ENCODE measurements around the gene TNP2. TPM values are rescaled to one million over a fixed set of nuclear protein-coding genes. Genes with fewer than 3 reads are reported as not detected.

The TNP2 gene
- polyA plus RNA-seq, 3 donors: not detected

GRCh38 chr16:11263737-11264136 is 5.4 kb downstream of the TNP2 start:
- TF ChIP-seq CTCF (IDR thresholded peaks at IDR 0.05): no peak
- intact Hi-C loops (cut with micrococcal nuclease): no loop called here
- no peak overlapping the region for H3K27ac ChIP-seq (ENCODE audit: low read depth in 1 of 2, low read length in 2 of 2)
- Mint-ChIP-seq H3K27me3 (ENCODE audit: low read depth in 3 of 3) (peaks cover 29 to 51% (median 37%) of the 10 kb centered on the region in 3 donors), H3K27ac (peak overlapping the region in 1 of 7 donors; percentile 1), H3K36me3 (no peaks in the 10 kb centered on the region), H3K4me1 (peaks cover 22% of the 10 kb centered on the region), H3K4me3 (peak overlapping the region in 1 of 2 donors; percentile 1), H3K9me3 (peaks cover 0 to 3% (median 0%) of the 10 kb centered on the region in 7 donors)
- 18% methylated on average over 4 of the region's 4 CpGs for WGBS (ENCODE audit: insufficient coverage)
- H3K27me3 ChIP-seq (ENCODE audit: control insufficient read depth in 2 of 2, insufficient read depth in 2 of 2, low read length in 2 of 2): peaks cover 0 to 9% of the 10 kb centered on the region in 2 donors
- no peaks in the 10 kb centered on the region for H3K79me2 ChIP-seq (ENCODE audit: insufficient read depth, low read length)
- DNase-seq: no peak
- H2AFZ ChIP-seq (ENCODE audit: insufficient read depth, low read depth, low read length, poor library complexity, severe bottlenecking): no peak overlapping the region
- H3K36me3 ChIP-seq (replicated peaks in 1 of 2; ENCODE audit: control insufficient read depth in 1 of 2, insufficient read depth in 2 of 2, low read length in 2 of 2): no peaks in the 10 kb centered on the region
- H3K4me2 ChIP-seq (replicated peaks; ENCODE audit: extremely low read depth, low read length, poor library complexity, severe bottlenecking): no peak overlapping the region
- H3K9me3 ChIP-seq (replicated peaks in 1 of 2; ENCODE audit: control insufficient read depth in 1 of 2, insufficient read depth in 1 of 2, low read length in 2 of 2): no peaks in the 10 kb centered on the region
- H3K9ac ChIP-seq (ENCODE audit: insufficient read depth, low read length, poor library complexity, severe bottlenecking): no peak overlapping the region
- H4K20me1 ChIP-seq (ENCODE audit: insufficient read depth, low read length): no peaks in the 10 kb centered on the region
- H3K4me1 ChIP-seq (ENCODE audit: control insufficient read depth in 1 of 2, insufficient read depth in 2 of 2, low read length in 2 of 2): peaks cover 10 to 16% of the 10 kb centered on the region in 2 donors
- H3K4me3 ChIP-seq (replicated peaks in 1 of 3; ENCODE audit: low read depth in 2 of 3, low read length in 3 of 3): no peak overlapping the region

GRCh38 chr16:11262915-11263314 is 6.2 kb downstream of the TNP2 start:
- H3K9ac ChIP-seq (ENCODE audit: insufficient read depth, low read length, poor library complexity, severe bottlenecking): no peak overlapping the region
- H3K4me2 ChIP-seq (replicated peaks; ENCODE audit: extremely low read depth, low read length, poor library complexity, severe bottlenecking): no peak overlapping the region
- no peaks in the 10 kb centered on the region for H3K36me3 Mint-ChIP-seq
- intact Hi-C loops (cut with micrococcal nuclease): no loop called here
- H3K9me3 Mint-ChIP-seq: peaks cover 0 to 3% (median 0%) of the 10 kb centered on the region in 7 donors
- no peak for TF ChIP-seq CTCF (IDR thresholded peaks at IDR 0.05)
- no peak overlapping the region for H3K4me3 Mint-ChIP-seq
- no peak overlapping the region for H3K4me3 ChIP-seq (replicated peaks in 1 of 3; ENCODE audit: low read depth in 2 of 3, low read length in 3 of 3)
- H3K27me3 Mint-ChIP-seq (ENCODE audit: low read depth in 3 of 3): peaks cover 26 to 52% (median 36%) of the 10 kb centered on the region in 3 donors
- H3K36me3 ChIP-seq (replicated peaks in 1 of 2; ENCODE audit: control insufficient read depth in 1 of 2, insufficient read depth in 2 of 2, low read length in 2 of 2): no peaks in the 10 kb centered on the region
- DNase-seq: no peak
- H3K27me3 ChIP-seq (ENCODE audit: control insufficient read depth in 2 of 2, insufficient read depth in 2 of 2, low read length in 2 of 2): peaks cover 0 to 15% of the 10 kb centered on the region in 2 donors
- H3K4me1 ChIP-seq (ENCODE audit: control insufficient read depth in 1 of 2, insufficient read depth in 2 of 2, low read length in 2 of 2): peaks cover 15 to 22% of the 10 kb centered on the region in 2 donors
- H3K4me1 Mint-ChIP-seq: peaks cover 29% of the 10 kb centered on the region
- WGBS (ENCODE audit: insufficient coverage): 93% methylated on average over 5 of the region's 8 CpGs
- H3K27ac ChIP-seq (ENCODE audit: low read depth in 1 of 2, low read length in 2 of 2): no peak overlapping the region
- no peaks in the 10 kb centered on the region for H3K79me2 ChIP-seq (ENCODE audit: insufficient read depth, low read length)
- no peaks in the 10 kb centered on the region for H4K20me1 ChIP-seq (ENCODE audit: insufficient read depth, low read length)
- H3K27ac Mint-ChIP-seq: no peak overlapping the region
- H2AFZ ChIP-seq (ENCODE audit: insufficient read depth, low read depth, low read length, poor library complexity, severe bottlenecking): no peak overlapping the region
- H3K9me3 ChIP-seq (replicated peaks in 1 of 2; ENCODE audit: control insufficient read depth in 1 of 2, insufficient read depth in 1 of 2, low read length in 2 of 2): no peaks in the 10 kb centered on the region

Data from CD14-positive monocyte (primary cell).